SK-N-SH treated with all-trans-retinoic acid at 6 μM for 48 hours (cell line): ENCODE data around the gene ZBTB8B.

Source experiments
- ATAC-seq: fragments of 200-7000 bp; cut with Tn5 transposase; 3 replicates; pipeline ENCODE4 v1.9.1; 2020; ENCODE audit warnings: mild to moderate bottlenecking, moderate library complexity
- ARNTL ChIP-seq: fragments of 450-650 bp; formaldehyde crosslinking; IDR thresholded peaks from 2 replicates; pipeline ENCODE4 v1.5.0; 2020; ENCODE audit warnings: low read depth, mild to moderate bottlenecking, moderate library complexity, borderline replicate concordance
- BACH2 ChIP-seq: fragments of 250-450 bp; sonication (Bioruptor Pico); IDR thresholded peaks from 2 replicates; pipeline ENCODE4 v1.9.0; 2021; ENCODE audit warnings: mild to moderate bottlenecking, borderline replicate concordance
- CREB5 ChIP-seq: fragments of 250-450 bp; sonication (Bioruptor Pico); IDR thresholded peaks from 2 replicates; pipeline ENCODE4 v1.5.1; 2020; ENCODE audit warnings: low read depth, mild to moderate bottlenecking, moderate library complexity
- CSRNP3 ChIP-seq: fragments of 250-450 bp; sonication (Bioruptor Pico); IDR thresholded peaks from 2 replicates; pipeline ENCODE4 v1.5.1; 2021; ENCODE audit warnings: mild to moderate bottlenecking, moderate library complexity
- ESRRG ChIP-seq: fragments of 250-450 bp; sonication (Bioruptor Pico); IDR thresholded peaks from 2 replicates; pipeline ENCODE4 v1.6.1; 2021; ENCODE audit warnings: mild to moderate bottlenecking
- ISL1 ChIP-seq: fragments of 250-450 bp; sonication (Bioruptor Pico); IDR thresholded peaks from 2 replicates; pipeline ENCODE4 v2.1.2; 2022; ENCODE audit warnings: mild to moderate bottlenecking, moderate library complexity
- PATZ1 ChIP-seq: fragments of 250-450 bp; sonication (Bioruptor Pico); IDR thresholded peaks from 2 replicates; pipeline ENCODE4 v1.8.0; 2020; ENCODE audit warnings: mild to moderate bottlenecking, moderate library complexity, borderline replicate concordance
- PPARA ChIP-seq: fragments of 250-450 bp; sonication (Bioruptor Pico); IDR thresholded peaks from 2 replicates; pipeline ENCODE4 v1.5.0; 2020; ENCODE audit warnings: mild to moderate bottlenecking, borderline replicate concordance
- SNAI2 ChIP-seq: fragments of 250-450 bp; sonication (Bioruptor Pico); IDR thresholded peaks from 2 replicates; pipeline ENCODE4 v1.5.0; 2020; ENCODE audit warnings: mild to moderate bottlenecking, moderate library complexity
- TCF4 ChIP-seq: fragments of 250-450 bp; sonication (Bioruptor Pico); IDR thresholded peaks from 2 replicates; pipeline ENCODE4 v1.8.0; 2021; ENCODE audit warnings: mild to moderate bottlenecking, moderate library complexity, borderline replicate concordance
- TOX ChIP-seq: fragments of 250-450 bp; sonication (Bioruptor Pico); IDR thresholded peaks from 2 replicates; pipeline ENCODE4 v1.8.0; 2021; ENCODE audit warnings: mild to moderate bottlenecking, moderate library complexity, borderline replicate concordance
- TSHZ2 ChIP-seq: fragments of 250-450 bp; sonication (Bioruptor Pico); IDR thresholded peaks from 2 replicates; pipeline ENCODE4 v1.5.0; 2020; ENCODE audit warnings: mild to moderate bottlenecking, moderate library complexity
- ZC3H10 ChIP-seq: fragments of 250-450 bp; sonication (Bioruptor Pico); IDR thresholded peaks from 2 replicates; pipeline ENCODE4 v1.5.1; 2021; ENCODE audit warnings: mild to moderate bottlenecking, moderate library complexity
- ZFP3 ChIP-seq: fragments of 250-450 bp; sonication (Bioruptor Pico); IDR thresholded peaks from 2 replicates; pipeline ENCODE4 v1.5.0; 2020; ENCODE audit warnings: mild to moderate bottlenecking, moderate library complexity
- ZFP30 ChIP-seq: fragments of 450-650 bp; formaldehyde crosslinking; IDR thresholded peaks from 2 replicates; pipeline ENCODE4 v1.5.0; 2022; ENCODE audit warnings: mild to moderate bottlenecking, moderate library complexity
- ZNF565 ChIP-seq: fragments of 450-650 bp; formaldehyde crosslinking; conservative IDR thresholded peaks from 2 replicates; pipeline ENCODE4 v1.5.0; 2020; ENCODE audit warnings: low read depth, mild to moderate bottlenecking, moderate library complexity
- ZNF70 ChIP-seq: fragments of 450-650 bp; formaldehyde crosslinking; IDR thresholded peaks from 2 replicates; pipeline ENCODE4 v1.5.0; 2020; ENCODE audit warnings: mild to moderate bottlenecking, moderate library complexity
- ZNF8 ChIP-seq: fragments of 450-650 bp; formaldehyde crosslinking; IDR thresholded peaks from 2 replicates; pipeline ENCODE4 v1.5.0; 2020; ENCODE audit warnings: mild to moderate bottlenecking, moderate library complexity

The ZBTB8B gene

GRCh38 chr1:32489774-32490454 lies 25.0 kb downstream of the ZBTB8B start:
- ATAC-seq, result no peak
- TF ChIP-seq SNAI2 (CRISPR knock-in tag), result no peak
- no peak for TF ChIP-seq PATZ1 (CRISPR knock-in tag)
- no peak for TF ChIP-seq ISL1 (CRISPR knock-in tag)
- no peak for TF ChIP-seq ZNF565 (CRISPR knock-in tag)
- TF ChIP-seq ZFP3 (CRISPR knock-in tag), result no peak
- TF ChIP-seq ZC3H10 (CRISPR knock-in tag), result no peak
- no peak for TF ChIP-seq TSHZ2 (CRISPR knock-in tag)
- no peak for TF ChIP-seq ZFP30 (CRISPR knock-in tag)

GRCh38 chr1:32491386-32491785 lies 26.5 kb downstream of the ZBTB8B start:
- TF ChIP-seq ZNF70 (CRISPR knock-in tag), result no peak
- no peak for TF ChIP-seq ZFP30 (CRISPR knock-in tag)
- no peak for TF ChIP-seq TSHZ2 (CRISPR knock-in tag)
- TF ChIP-seq, all 23 proteins: peak for 0
- no peak for ATAC-seq

- peak; percentile 48 for ATAC-seq
These were observed 29.3 kb downstream of the ZBTB8B start for GRCh38 chr1:32494196-32494595.

More at GRCh38 chr1:32494196-32494595, 29.3 kb downstream of the ZBTB8B start:
- TF ChIP-seq ZC3H10 (CRISPR knock-in tag), result no peak
- TF ChIP-seq TSHZ2 (CRISPR knock-in tag), result peak; percentile 95
- TF ChIP-seq ZNF565 (CRISPR knock-in tag), result no peak
- TF ChIP-seq ZFP3 (CRISPR knock-in tag), result no peak
- TF ChIP-seq ESRRG (CRISPR knock-in tag), result 0 out of 2 replicates have a peak, but pooled peaks have one; percentile 7
- TF ChIP-seq ARNTL (CRISPR knock-in tag), result no peak
- TF ChIP-seq CSRNP3 (CRISPR knock-in tag), result no peak
- 0 out of 2 replicates have a peak, but pooled peaks have one; percentile 32 for TF ChIP-seq ZNF70 (CRISPR knock-in tag)
- peak; percentile 88 for TF ChIP-seq TCF4 (CRISPR knock-in tag)
- peak; percentile 86 for TF ChIP-seq ISL1 (CRISPR knock-in tag)
- no peak for TF ChIP-seq PPARA (CRISPR knock-in tag)
- no peak for TF ChIP-seq BACH2 (CRISPR knock-in tag)
- peak; percentile 17; the same call in 1 of the 2 replicates for TF ChIP-seq ZNF8
- TF ChIP-seq CREB5 (CRISPR knock-in tag), result peak; percentile 38; the same call in 1 of the 2 replicates
- no peak for TF ChIP-seq TOX (CRISPR knock-in tag)
- TF ChIP-seq PATZ1 (CRISPR knock-in tag), result peak; percentile 93
